AG08396 (cell line): ENCODE measurements around the gene BLID.

Source experiments
- DNase-seq: peaks from one replicate; pipeline ENCODE4 v3.0.0; 2012; ENCODE audit warnings: low spot score, mixed read lengths

BLID gene

GRCh38 chr11:122076512-122077120 lies 39.4 kb downstream of the BLID start:
- DNase-seq = no peak

GRCh38 chr11:122075016-122075415 lies 41.0 kb downstream of the BLID start:
- DNase-seq = no peak

GRCh38 chr11:122074022-122074421 lies 42.0 kb downstream of the BLID start:
- no peak for DNase-seq

GRCh38 chr11:122071709-122072202 lies 44.3 kb downstream of the BLID start:
- no peak for DNase-seq

- peak; percentile 68 for DNase-seq
These were observed 46.2 kb downstream of the BLID start for GRCh38 chr11:122069707-122070360.

- DNase-seq = no peak
These were observed 47.2 kb downstream of the BLID start for GRCh38 chr11:122068837-122069236.

- DNase-seq = no peak
These were observed 47.9 kb downstream of the BLID start for GRCh38 chr11:122068141-122068540.
